Ramos (cell line): ENCODE data around the gene APOH.

Experiments used
- in situ Hi-C: fragments of 300-500 bp; cut with MboI; formaldehyde crosslinking; loops from one replicate; pipeline ENCODE4 v1.14.3; 2022; ENCODE audit warnings: low sequenced_read_pairs; ENCODE audit not compliant: unreplicated experiment

The APOH gene, protein sequence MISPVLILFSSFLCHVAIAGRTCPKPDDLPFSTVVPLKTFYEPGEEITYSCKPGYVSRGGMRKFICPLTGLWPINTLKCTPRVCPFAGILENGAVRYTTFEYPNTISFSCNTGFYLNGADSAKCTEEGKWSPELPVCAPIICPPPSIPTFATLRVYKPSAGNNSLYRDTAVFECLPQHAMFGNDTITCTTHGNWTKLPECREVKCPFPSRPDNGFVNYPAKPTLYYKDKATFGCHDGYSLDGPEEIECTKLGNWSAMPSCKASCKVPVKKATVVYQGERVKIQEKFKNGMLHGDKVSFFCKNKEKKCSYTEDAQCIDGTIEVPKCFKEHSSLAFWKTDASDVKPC

GRCh38 chr17:66228887-66229782 lies at the start of gene APOH:
Gene APOH (minus strand): TSS chr17:66229415. CDS start chr17:66229379, 36 bp downstream.
- in situ Hi-C loops: no loop called here

GRCh38 chr17:66277191-66277590 lies 48.0 kb upstream of the APOH start:
- in situ Hi-C loops: no loop called here

GRCh38 chr17:66276328-66276937 lies 47.2 kb upstream of the APOH start:
- in situ Hi-C loops: no loop called here

DNA sequence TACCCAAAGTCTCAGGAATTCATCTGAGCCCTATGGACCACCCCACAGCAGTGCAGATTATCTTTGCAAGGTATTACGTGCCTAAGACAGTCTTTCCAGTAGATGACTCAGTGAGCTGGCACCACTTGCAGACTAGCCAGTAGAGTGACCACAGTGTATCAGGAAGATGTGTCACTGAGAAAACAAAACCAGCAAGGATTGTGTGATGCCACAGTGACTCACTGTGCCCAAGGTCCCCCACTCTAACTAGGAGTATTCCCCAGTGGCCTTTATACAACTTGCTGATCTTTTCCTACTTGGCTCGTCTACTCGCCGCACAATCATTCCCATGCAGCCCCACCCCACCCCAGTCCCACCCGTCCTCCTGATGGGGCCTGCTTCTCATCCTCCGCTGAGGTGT lies 46.4 kb upstream of the APOH start:
- in situ Hi-C loops: no loop called here

DNA sequence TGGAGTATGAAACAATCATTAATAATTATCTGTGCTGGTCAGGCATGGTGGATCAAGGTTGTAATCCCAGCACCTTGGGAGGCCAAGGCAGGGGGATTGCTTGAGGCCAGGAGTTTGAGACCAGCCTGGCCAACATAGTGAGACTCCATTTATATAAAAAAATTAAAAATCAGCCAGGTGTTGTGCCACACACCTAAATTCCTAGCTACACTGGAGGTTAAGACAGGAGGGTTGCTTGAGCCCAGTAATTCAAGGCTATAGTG lies 44.3 kb upstream of the APOH start:
- in situ Hi-C loops: no loop called here

- in situ Hi-C loops: no loop called here
These were observed 43.8 kb upstream of the APOH start for GRCh38 chr17:66272811-66273585.

- in situ Hi-C loops: no loop called here
These were observed 42.3 kb upstream of the APOH start for GRCh38 chr17:66271512-66271911.

GRCh38 chr17:66270106-66270505 lies 40.9 kb upstream of the APOH start:
- in situ Hi-C loops: no loop called here

DNA sequence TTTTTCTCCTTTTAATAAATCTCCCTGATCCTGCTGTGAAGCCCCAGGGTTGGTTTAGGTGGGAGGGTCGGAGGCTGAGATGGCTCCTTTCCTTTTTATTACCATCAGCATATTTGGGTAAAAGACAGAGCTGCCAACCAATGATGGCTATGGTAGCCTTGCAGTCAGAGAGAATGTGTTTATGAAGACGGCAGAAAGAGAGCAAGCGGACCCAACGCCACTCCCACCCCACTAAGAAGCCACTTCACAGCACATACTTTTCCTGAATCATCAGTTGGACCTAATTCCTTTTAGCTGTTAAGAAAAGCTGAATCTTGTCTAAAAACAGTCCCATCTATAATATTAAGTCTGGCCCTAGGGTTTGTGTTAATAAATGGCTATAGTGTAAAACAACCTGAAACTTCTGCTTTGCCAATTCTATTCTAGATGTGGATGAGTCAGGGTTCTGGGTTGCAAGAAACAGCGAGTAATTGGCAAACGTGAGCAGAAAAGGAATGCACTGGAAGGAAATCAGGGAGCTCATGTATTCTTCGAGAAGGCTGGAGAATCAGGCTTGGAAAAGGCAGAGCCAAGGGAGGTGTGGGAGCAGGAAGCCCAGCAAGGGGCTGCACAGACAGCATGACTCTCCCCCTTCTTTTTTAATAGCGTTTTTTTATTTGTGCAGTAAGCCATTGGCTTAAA lies 39.2 kb upstream of the APOH start:
- in situ Hi-C loops: no loop called here

DNA sequence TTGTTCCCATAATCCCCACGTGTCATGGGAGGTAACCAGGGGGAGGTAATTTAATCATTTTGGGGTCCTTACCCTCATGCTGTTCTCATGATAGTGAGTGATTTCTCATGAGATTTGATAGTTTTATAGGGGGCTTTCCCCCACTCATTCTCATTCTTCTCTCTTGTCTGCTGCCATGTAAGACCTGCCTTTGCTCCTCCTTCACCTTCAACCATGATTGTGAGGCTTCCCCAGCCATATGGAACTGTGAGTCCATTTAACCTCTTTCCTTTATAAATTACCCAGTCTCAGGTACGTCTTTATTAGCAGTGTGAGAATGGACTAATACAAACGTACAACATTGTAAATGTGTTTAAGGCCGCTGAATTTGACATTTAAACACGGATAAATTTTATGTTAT lies 35.5 kb upstream of the APOH start:
- in situ Hi-C loops: no loop called here

DNA sequence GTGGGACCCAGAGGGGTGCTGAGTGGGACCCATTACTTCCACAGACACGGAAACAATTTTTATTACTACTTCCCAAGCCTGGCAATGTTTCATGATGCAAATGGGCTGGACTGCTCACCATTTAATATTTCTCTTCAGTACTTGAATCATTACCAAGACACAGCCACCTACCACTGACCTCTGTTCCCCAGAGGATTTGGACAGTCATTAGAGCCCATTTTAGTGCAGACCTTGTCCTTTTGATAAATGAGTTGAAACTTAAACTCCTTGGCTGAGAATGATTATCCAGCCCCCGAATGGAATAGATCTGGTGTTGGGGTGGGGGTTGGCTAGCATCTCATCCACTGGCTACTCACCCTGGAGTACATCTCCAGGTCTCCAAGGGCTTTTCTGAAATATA lies 33.6 kb upstream of the APOH start:
- in situ Hi-C loops: no loop called here

- in situ Hi-C loops: no loop called here
These were observed 31.5 kb upstream of the APOH start for GRCh38 chr17:66260688-66261087.

- in situ Hi-C loops: no loop called here
These were observed 31.1 kb upstream of the APOH start for GRCh38 chr17:66260275-66260674.

- in situ Hi-C loops: loop anchor here (10.0 kb wide), 2 partner anchors 309 to 649 kb away; no protein-coding TSS in a partner anchor
These were observed 26.3 kb upstream of the APOH start for GRCh38 chr17:66255527-66255971.

DNA sequence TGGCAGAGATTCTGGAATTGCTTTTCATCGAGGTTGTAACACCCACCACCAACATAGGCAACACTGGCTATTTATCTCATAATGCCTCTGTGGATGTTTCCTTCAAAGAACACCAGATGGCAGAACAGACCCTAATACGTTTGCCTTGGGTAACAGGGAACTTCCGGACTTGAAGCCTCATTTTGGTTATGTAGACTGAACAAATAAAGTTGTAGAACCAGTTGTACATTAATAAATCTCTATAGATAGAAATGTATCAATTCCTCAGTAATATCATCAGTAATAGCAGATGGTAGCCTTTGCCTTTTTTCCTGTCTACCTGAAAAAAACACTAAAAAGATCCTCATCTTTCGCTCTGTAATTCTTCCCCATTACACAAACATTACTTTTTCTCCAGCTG lies 25.9 kb upstream of the APOH start:
- in situ Hi-C loops: loop anchor here (10.0 kb wide), 2 partner anchors 310 to 650 kb away; no protein-coding TSS in a partner anchor

DNA sequence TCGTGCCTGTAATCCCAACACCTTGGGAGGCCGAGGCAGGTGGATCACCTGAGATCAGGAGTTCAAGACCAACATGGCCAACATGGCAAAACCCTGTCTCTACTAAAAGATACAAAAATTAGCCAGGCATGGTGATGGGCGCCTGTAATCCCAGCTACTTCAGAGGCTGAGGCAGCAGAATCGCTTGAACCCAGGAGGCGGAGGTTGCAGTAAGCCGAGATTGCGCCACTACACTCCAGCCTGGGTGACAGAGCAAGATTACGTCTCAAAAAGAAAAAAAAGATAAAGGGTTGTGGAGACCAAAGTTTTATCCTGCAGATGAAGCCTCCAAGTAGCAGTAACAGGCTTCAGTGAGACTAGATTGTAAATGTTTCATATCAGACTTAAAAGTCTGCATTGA lies 24.2 kb upstream of the APOH start:
- in situ Hi-C loops: loop anchor here (10.0 kb wide), 2 partner anchors 311 to 651 kb away; no protein-coding TSS in a partner anchor

DNA sequence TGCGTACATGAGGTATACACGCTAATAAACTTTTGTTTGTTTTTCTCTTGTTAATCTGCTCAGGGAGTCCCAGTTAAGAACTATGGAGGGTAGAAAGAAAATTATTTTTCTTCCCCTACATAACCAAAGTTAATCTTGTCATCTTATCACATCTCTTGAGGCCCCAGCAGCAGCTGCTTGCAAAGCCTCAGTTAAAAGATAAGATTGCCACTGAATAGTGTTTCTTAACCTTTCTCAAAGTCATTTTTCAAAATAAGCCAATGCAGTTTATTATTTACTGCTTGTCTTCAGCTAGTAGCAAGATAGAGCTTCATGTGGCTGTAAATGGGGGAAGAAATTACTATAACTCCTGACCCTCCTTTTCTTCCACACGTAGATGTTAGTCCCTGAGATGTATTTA lies 21.5 kb upstream of the APOH start:
- in situ Hi-C loops: loop anchor here (10.0 kb wide), 2 partner anchors 314 to 654 kb away; no protein-coding TSS in a partner anchor

DNA sequence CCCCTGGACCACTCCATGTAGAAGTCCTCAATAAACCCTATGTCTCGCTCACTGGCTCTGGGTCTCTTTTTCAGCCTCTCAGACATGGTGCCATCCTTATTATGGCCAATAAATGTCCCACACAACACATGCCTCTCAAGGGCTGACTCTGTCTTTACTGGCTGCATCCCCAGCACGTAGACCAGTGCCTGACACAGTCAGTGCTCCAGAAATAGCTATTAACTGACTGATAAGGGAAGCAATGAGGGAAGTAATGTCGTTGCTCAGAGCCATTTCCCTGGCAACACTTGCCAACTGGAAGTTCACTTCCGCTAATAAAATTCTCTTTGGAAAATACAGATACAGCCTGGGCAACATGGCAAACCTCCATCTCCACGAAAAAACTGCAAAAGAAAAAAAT lies 19.1 kb upstream of the APOH start:
- in situ Hi-C loops: no loop called here

DNA sequence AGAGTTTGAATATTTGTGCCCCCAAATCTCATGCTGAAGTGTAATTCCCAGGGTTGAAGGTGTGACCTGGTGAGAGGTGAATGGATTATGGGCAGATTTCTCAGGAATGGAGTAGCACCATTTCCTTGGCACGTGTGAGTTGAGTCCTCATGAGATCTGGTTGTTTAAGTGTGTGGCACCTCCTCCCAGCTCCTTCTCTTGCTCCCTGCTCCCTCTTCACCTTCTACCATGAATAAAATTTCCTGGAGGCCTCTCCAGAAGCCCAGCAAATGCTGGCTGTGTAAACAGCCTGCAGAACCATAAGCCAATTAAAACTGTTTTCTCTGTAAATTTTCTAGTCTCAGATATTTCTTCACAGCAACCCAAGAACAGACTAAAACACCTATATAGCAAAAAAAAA lies 12.6 kb upstream of the APOH start:
- in situ Hi-C loops: no loop called here

DNA sequence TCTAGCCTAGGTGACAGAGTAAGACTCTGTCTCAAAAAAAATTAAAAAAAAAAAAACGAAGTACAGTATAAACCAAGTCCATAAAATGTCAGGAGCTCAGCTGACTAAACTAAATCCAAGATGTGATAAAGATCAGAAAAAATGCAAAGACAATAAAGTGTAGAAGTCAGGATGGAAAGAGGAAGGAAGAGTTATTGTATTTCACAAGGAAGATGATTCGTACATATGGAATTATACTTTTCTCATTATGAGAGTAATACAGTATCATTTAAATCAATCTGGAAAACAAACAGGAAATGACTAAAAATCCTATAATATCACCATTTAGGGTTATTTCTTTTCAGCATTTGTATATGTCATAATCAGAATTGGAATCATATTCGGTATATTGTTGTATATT lies 11.4 kb upstream of the APOH start:
- in situ Hi-C loops: no loop called here
